SK-N-SH treated with all-trans-retinoic acid at 6 μM for 48 hours (cell line): ENCODE data around the gene DPRX.
"Not testable (repeated sequence)": the region's sequence is repeated elsewhere in the genome, so short reads cannot be mapped to it uniquely, and the experiment has no call there.

ENCODE experiments used
- ATAC-seq: fragments of 200-7000 bp; cut with Tn5 transposase; 3 replicates; pipeline ENCODE4 v1.9.1; 2020; ENCODE audit warnings: mild to moderate bottlenecking, moderate library complexity
- ARNTL ChIP-seq: fragments of 450-650 bp; formaldehyde crosslinking; IDR thresholded peaks from 2 replicates; pipeline ENCODE4 v1.5.0; 2020; ENCODE audit warnings: low read depth, mild to moderate bottlenecking, moderate library complexity, borderline replicate concordance
- BACH2 ChIP-seq: fragments of 250-450 bp; sonication (Bioruptor Pico); IDR thresholded peaks from 2 replicates; pipeline ENCODE4 v1.9.0; 2021; ENCODE audit warnings: mild to moderate bottlenecking, borderline replicate concordance
- CSDC2 ChIP-seq: fragments of 250-450 bp; sonication (Bioruptor Pico); IDR thresholded peaks from 2 replicates; pipeline ENCODE4 v1.5.0; 2020; ENCODE audit warnings: mild to moderate bottlenecking, moderate library complexity
- CSRNP3 ChIP-seq: fragments of 250-450 bp; sonication (Bioruptor Pico); IDR thresholded peaks from 2 replicates; pipeline ENCODE4 v1.5.1; 2021; ENCODE audit warnings: mild to moderate bottlenecking, moderate library complexity
- ESRRG ChIP-seq: fragments of 250-450 bp; sonication (Bioruptor Pico); IDR thresholded peaks from 2 replicates; pipeline ENCODE4 v1.6.1; 2021; ENCODE audit warnings: mild to moderate bottlenecking
- GLIS3 ChIP-seq: fragments of 250-450 bp; sonication (Bioruptor Pico); IDR thresholded peaks from 2 replicates; pipeline ENCODE4 v1.5.0; 2020; ENCODE audit warnings: mild to moderate bottlenecking, moderate library complexity
- ISL1 ChIP-seq: fragments of 250-450 bp; sonication (Bioruptor Pico); IDR thresholded peaks from 2 replicates; pipeline ENCODE4 v2.1.2; 2022; ENCODE audit warnings: mild to moderate bottlenecking, moderate library complexity
- OSR1 ChIP-seq: fragments of 250-450 bp; sonication (Bioruptor Pico); IDR thresholded peaks from 2 replicates; pipeline ENCODE4 v1.8.0; 2022; ENCODE audit warnings: moderate library complexity, mild to moderate bottlenecking, inconsistent platforms
- POU6F1 ChIP-seq: fragments of 250-450 bp; sonication (Bioruptor Pico); IDR thresholded peaks from 2 replicates; pipeline ENCODE4 v1.8.0; 2021; ENCODE audit warnings: low read depth, mild to moderate bottlenecking, moderate library complexity, borderline replicate concordance
- PPARA ChIP-seq: fragments of 250-450 bp; sonication (Bioruptor Pico); IDR thresholded peaks from 2 replicates; pipeline ENCODE4 v1.5.0; 2020; ENCODE audit warnings: mild to moderate bottlenecking, borderline replicate concordance
- RARB ChIP-seq: fragments of 250-450 bp; sonication (Bioruptor Pico); IDR thresholded peaks from 2 replicates; pipeline ENCODE4 v1.8.0; 2021; ENCODE audit warnings: mild to moderate bottlenecking, moderate library complexity
- SNAI2 ChIP-seq: fragments of 250-450 bp; sonication (Bioruptor Pico); IDR thresholded peaks from 2 replicates; pipeline ENCODE4 v1.5.0; 2020; ENCODE audit warnings: mild to moderate bottlenecking, moderate library complexity
- TCF4 ChIP-seq: fragments of 250-450 bp; sonication (Bioruptor Pico); IDR thresholded peaks from 2 replicates; pipeline ENCODE4 v1.8.0; 2021; ENCODE audit warnings: mild to moderate bottlenecking, moderate library complexity, borderline replicate concordance
- TOX ChIP-seq: fragments of 250-450 bp; sonication (Bioruptor Pico); IDR thresholded peaks from 2 replicates; pipeline ENCODE4 v1.8.0; 2021; ENCODE audit warnings: mild to moderate bottlenecking, moderate library complexity, borderline replicate concordance
- TSHZ2 ChIP-seq: fragments of 250-450 bp; sonication (Bioruptor Pico); IDR thresholded peaks from 2 replicates; pipeline ENCODE4 v1.5.0; 2020; ENCODE audit warnings: mild to moderate bottlenecking, moderate library complexity
- ZC3H10 ChIP-seq: fragments of 250-450 bp; sonication (Bioruptor Pico); IDR thresholded peaks from 2 replicates; pipeline ENCODE4 v1.5.1; 2021; ENCODE audit warnings: mild to moderate bottlenecking, moderate library complexity
- ZFP3 ChIP-seq: fragments of 250-450 bp; sonication (Bioruptor Pico); IDR thresholded peaks from 2 replicates; pipeline ENCODE4 v1.5.0; 2020; ENCODE audit warnings: mild to moderate bottlenecking, moderate library complexity
- ZFP30 ChIP-seq: fragments of 450-650 bp; formaldehyde crosslinking; IDR thresholded peaks from 2 replicates; pipeline ENCODE4 v1.5.0; 2022; ENCODE audit warnings: mild to moderate bottlenecking, moderate library complexity
- ZNF565 ChIP-seq: fragments of 450-650 bp; formaldehyde crosslinking; conservative IDR thresholded peaks from 2 replicates; pipeline ENCODE4 v1.5.0; 2020; ENCODE audit warnings: low read depth, mild to moderate bottlenecking, moderate library complexity
- ZNF70 ChIP-seq: fragments of 450-650 bp; formaldehyde crosslinking; IDR thresholded peaks from 2 replicates; pipeline ENCODE4 v1.5.0; 2020; ENCODE audit warnings: mild to moderate bottlenecking, moderate library complexity
- ZNF8 ChIP-seq: fragments of 450-650 bp; formaldehyde crosslinking; IDR thresholded peaks from 2 replicates; pipeline ENCODE4 v1.5.0; 2020; ENCODE audit warnings: mild to moderate bottlenecking, moderate library complexity

Gene DPRX

GRCh38 chr19:53664152-53664551, 32.4 kb downstream of the DPRX start:
- no peak for ATAC-seq
- TF ChIP-seq GLIS3 (no peak), ZFP3 (CRISPR knock-in tag) (no peak), TSHZ2 (CRISPR knock-in tag) (no peak), ZNF565 (no peak), ISL1 (CRISPR knock-in tag) (no peak), ZC3H10 (CRISPR knock-in tag) (no peak)
- TF ChIP-seq, all 23 proteins: peak for 0

- TF ChIP-seq ZNF70 (CRISPR knock-in tag) (no peak), ZC3H10 (CRISPR knock-in tag) (no peak)
- no peak for ATAC-seq
Measured at GRCh38 chr19:53664760-53665159, 33.0 kb downstream of the DPRX start.

DNA sequence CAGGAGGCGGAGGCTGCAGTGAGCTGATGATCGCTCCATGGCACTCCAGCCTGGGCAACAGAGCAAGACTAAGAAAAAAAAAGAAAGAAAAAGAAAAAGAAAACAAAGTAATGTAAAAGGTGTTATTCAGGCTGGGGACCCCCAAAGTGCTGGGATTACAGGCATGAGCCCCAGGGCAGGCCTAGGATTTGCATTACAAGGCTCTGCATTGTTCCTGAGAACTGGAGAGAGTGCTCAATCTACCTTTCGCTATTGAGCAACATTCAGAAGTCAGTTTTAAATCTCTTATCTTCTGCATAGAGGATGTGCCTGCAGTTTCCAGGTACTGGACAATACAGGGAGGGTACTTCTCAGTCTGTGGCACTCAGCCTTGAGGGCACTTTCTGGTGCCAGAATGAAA, 34.5 kb downstream of the DPRX start:
- ATAC-seq: not testable (repeated sequence)

GRCh38 chr19:53668804-53669203, 37.0 kb downstream of the DPRX start:
- ATAC-seq: not testable (repeated sequence)

- ATAC-seq: no peak
- no peak for TF ChIP-seq TOX (CRISPR knock-in tag)
- no peak for TF ChIP-seq ZFP3 (CRISPR knock-in tag)
- no peak for TF ChIP-seq RARB (CRISPR knock-in tag)
- no peak for TF ChIP-seq ZNF565
- TF ChIP-seq ARNTL (CRISPR knock-in tag): no peak
- no peak for TF ChIP-seq PPARA
- TF ChIP-seq ESRRG (CRISPR knock-in tag): no peak
- no peak for TF ChIP-seq ZNF8 (CRISPR knock-in tag)
- TF ChIP-seq CSDC2: no peak
- TF ChIP-seq ISL1 (CRISPR knock-in tag): no peak
- TF ChIP-seq CSRNP3 (CRISPR knock-in tag): no peak
- TF ChIP-seq BACH2 (CRISPR knock-in tag): no peak
- no peak for TF ChIP-seq ZC3H10 (CRISPR knock-in tag)
- TF ChIP-seq TSHZ2 (CRISPR knock-in tag): no peak
Measured at GRCh38 chr19:53670345-53670744, 38.5 kb downstream of the DPRX start.

- ATAC-seq: no peak
- TF ChIP-seq RARB (CRISPR knock-in tag) (no peak), GLIS3 (no peak), TCF4 (CRISPR knock-in tag) (no peak), ZFP3 (CRISPR knock-in tag) (no peak), TSHZ2 (CRISPR knock-in tag) (no peak), ZC3H10 (CRISPR knock-in tag) (no peak), ESRRG (CRISPR knock-in tag) (no peak), POU6F1 (no peak), OSR1 (CRISPR knock-in tag) (no peak), ZFP30 (no peak), PPARA (no peak), ISL1 (CRISPR knock-in tag) (no peak), ZNF70 (CRISPR knock-in tag) (no peak), CSDC2 (no peak), SNAI2 (CRISPR knock-in tag) (no peak), ARNTL (CRISPR knock-in tag) (no peak)
Measured at GRCh38 chr19:53671663-53672062, 39.9 kb downstream of the DPRX start.
